HEK293T (cell line): Measurements from ENCODE around the gene PRPF40B.

ENCODE experiments used
- CTBP1 ChIP-seq: fragments of 450-650 bp; IDR thresholded peaks from 2 replicates; pipeline ENCODE4 v1.6.1; 2016; ENCODE audit warnings: borderline replicate concordance
- HDGF ChIP-seq: fragments of 450-650 bp; IDR thresholded peaks from 2 replicates; pipeline ENCODE4 v1.6.1; 2017; ENCODE audit warnings: antibody characterized with exemption, borderline replicate concordance
- SP1 ChIP-seq: fragments of 450-650 bp; IDR thresholded peaks from 2 replicates; pipeline ENCODE4 v1.6.1; 2017

DNA sequence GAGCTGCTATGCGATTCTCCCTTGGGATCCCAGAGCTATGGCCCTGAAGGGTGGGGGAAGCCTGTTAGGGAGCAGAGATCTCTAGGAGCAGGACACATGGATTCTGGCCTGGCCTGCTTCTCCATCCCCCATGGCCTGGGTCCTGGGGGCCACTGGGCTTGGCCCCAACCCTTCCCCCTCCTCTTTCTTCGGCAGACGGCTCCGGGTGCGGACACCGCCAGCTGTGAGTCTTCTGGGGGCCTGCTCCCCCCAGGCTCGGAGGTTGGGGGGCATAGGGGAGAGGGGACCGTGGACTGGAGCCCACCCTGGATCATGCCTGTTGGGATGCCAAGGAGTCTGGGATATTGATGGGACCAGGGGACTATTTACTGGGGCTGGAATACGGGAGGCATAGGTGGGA is 9.0 kb downstream of the PRPF40B start:
- TF ChIP-seq SP1 = no peak
- TF ChIP-seq CTBP1 = no peak
- TF ChIP-seq HDGF = no peak
